ENCODE data around the gene LYZL1. TPM values are rescaled to one million over a fixed set of nuclear protein-coding genes. Genes with fewer than 3 reads are reported as not detected.

Gene LYZL1
- total and polyA plus RNA-seq, 2 donors (not counting 1 experiment from before 2014, with no cell fraction given): not detected

- TF ChIP-seq EZH2 (IDR thresholded peaks at IDR 0.05; ENCODE audit: borderline replicate concordance, insufficient read depth, low read depth, low read length, poor library complexity, severe bottlenecking): no peak
- TF ChIP-seq, protein P1, sequence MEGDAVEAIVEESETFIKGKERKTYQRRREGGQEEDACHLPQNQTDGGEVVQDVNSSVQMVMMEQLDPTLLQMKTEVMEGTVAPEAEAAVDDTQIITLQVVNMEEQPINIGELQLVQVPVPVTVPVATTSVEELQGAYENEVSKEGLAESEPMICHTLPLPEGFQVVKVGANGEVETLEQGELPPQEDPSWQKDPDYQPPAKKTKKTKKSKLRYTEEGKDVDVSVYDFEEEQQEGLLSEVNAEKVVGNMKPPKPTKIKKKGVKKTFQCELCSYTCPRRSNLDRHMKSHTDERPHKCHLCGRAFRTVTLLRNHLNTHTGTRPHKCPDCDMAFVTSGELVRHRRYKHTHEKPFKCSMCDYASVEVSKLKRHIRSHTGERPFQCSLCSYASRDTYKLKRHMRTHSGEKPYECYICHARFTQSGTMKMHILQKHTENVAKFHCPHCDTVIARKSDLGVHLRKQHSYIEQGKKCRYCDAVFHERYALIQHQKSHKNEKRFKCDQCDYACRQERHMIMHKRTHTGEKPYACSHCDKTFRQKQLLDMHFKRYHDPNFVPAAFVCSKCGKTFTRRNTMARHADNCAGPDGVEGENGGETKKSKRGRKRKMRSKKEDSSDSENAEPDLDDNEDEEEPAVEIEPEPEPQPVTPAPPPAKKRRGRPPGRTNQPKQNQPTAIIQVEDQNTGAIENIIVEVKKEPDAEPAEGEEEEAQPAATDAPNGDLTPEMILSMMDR (IDR thresholded peaks at IDR 0.05): no peak
- H3K9ac ChIP-seq (ENCODE audit: low read length): no peak overlapping the region
- no peak overlapping the region for H3K27ac Mint-ChIP-seq
- intact Hi-C loops (cut with micrococcal nuclease): no loop called here
- H3K27me3 ChIP-seq (replicated peaks in 1 of 4; ENCODE audit: control extremely low read depth in 1 of 4, control insufficient read depth in 3 of 4, insufficient read depth in 4 of 4, low read length in 3 of 4): no peaks in the 10 kb centered on the region
- H3K36me3 ChIP-seq (replicated peaks in 1 of 2; ENCODE audit: control extremely low read depth in 1 of 2, control insufficient read depth in 1 of 2, extremely low read depth in 1 of 2, insufficient read depth in 2 of 2, low read length in 1 of 2): no peaks in the 10 kb centered on the region
- H3K9me3 ChIP-seq (ENCODE audit: control extremely low read depth in 1 of 3, control insufficient read depth in 2 of 3, insufficient read depth in 1 of 3, low read length in 2 of 3): no peaks in the 10 kb centered on the region
- no peaks in the 10 kb centered on the region for H3K9me3 Mint-ChIP-seq (ENCODE audit: insufficient read depth)
- no peaks in the 10 kb centered on the region for H3K4me1 ChIP-seq (ENCODE audit: control insufficient read depth in 2 of 2, insufficient read depth in 2 of 2, low read length in 2 of 2)
- 48% methylated on average over 3 of the region's 6 CpGs for WGBS (ENCODE audit: insufficient coverage)
- H3K27me3 Mint-ChIP-seq: no peaks in the 10 kb centered on the region
- ChIA-PET CTCF (no interaction called here), POLR2A (no interaction called here)
- no peaks in the 10 kb centered on the region for H3K79me2 ChIP-seq (ENCODE audit: control insufficient read depth, insufficient read depth, low read length)
- ATAC-seq (ENCODE audit: low read depth): no peak
- no peak overlapping the region for H3K27ac ChIP-seq (ENCODE audit: low read length in 2 of 2)
- H2AFZ ChIP-seq (ENCODE audit: insufficient read depth, low read depth, low read length, poor library complexity, severe bottlenecking): no peak overlapping the region
- H4K20me1 ChIP-seq (ENCODE audit: control insufficient read depth, insufficient read depth, low read length, poor library complexity, severe bottlenecking): no peaks in the 10 kb centered on the region
- no peak for DNase-seq
- no peaks in the 10 kb centered on the region for H3K4me1 Mint-ChIP-seq
- no peak overlapping the region for H3K4me2 ChIP-seq (replicated peaks; ENCODE audit: low read depth, low read length, poor library complexity, severe bottlenecking)
- no peak overlapping the region for H3K4me3 Mint-ChIP-seq
- no peak overlapping the region for H3K4me3 ChIP-seq (ENCODE audit: control extremely low read depth in 1 of 5, extremely low read depth in 1 of 5, insufficient read depth in 1 of 5, low read depth in 2 of 5, low read length in 4 of 5)
Observed at GRCh38 chr10:29355411-29355991, 66.6 kb downstream of the LYZL1 start.

DNA sequence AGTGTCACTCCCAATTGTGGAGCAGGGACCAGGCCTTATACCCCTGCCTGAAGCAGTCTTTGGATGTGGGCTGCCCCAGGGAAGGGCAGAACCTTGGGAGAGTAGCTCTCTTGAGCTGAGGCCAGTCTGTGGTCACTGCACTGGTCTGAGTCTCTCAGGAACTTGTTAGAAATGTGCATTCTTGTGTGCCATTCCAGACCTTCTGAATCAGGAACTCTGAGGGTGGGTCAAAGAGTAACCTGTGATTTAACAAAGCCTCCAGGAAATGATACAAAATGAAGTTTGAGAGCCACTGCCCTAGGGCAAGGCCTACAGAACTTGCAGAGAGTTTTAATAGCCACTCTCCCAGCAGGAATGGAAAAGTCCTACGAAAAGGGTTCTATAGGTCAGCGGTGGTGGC, 68.1 kb downstream of the LYZL1 start:
- no peak overlapping the region for H3K9ac ChIP-seq (ENCODE audit: low read length)
- no peaks in the 10 kb centered on the region for H3K27me3 ChIP-seq (replicated peaks in 1 of 4; ENCODE audit: control extremely low read depth in 1 of 4, control insufficient read depth in 3 of 4, insufficient read depth in 4 of 4, low read length in 3 of 4)
- no peaks in the 10 kb centered on the region for H3K9me3 ChIP-seq (ENCODE audit: control extremely low read depth in 1 of 3, control insufficient read depth in 2 of 3, insufficient read depth in 1 of 3, low read length in 2 of 3)
- ChIA-PET POLR2A (no interaction called here), CTCF (no interaction called here)
- no peaks in the 10 kb centered on the region for H3K36me3 ChIP-seq (replicated peaks in 1 of 2; ENCODE audit: control extremely low read depth in 1 of 2, control insufficient read depth in 1 of 2, extremely low read depth in 1 of 2, insufficient read depth in 2 of 2, low read length in 1 of 2)
- no peak overlapping the region for H3K4me3 ChIP-seq (ENCODE audit: control extremely low read depth in 1 of 5, extremely low read depth in 1 of 5, insufficient read depth in 1 of 5, low read depth in 2 of 5, low read length in 4 of 5)
- Mint-ChIP-seq H3K4me1 (no peaks in the 10 kb centered on the region), H3K9me3 (ENCODE audit: insufficient read depth) (no peaks in the 10 kb centered on the region), H3K27me3 (no peaks in the 10 kb centered on the region), H3K27ac (no peak overlapping the region), H3K4me3 (no peak overlapping the region)
- TF ChIP-seq, protein P1 (IDR thresholded peaks at IDR 0.05): no peak
- TF ChIP-seq EZH2 (IDR thresholded peaks at IDR 0.05; ENCODE audit: borderline replicate concordance, insufficient read depth, low read depth, low read length, poor library complexity, severe bottlenecking): no peak
- no peak for ATAC-seq (ENCODE audit: low read depth)
- H3K4me2 ChIP-seq (replicated peaks; ENCODE audit: low read depth, low read length, poor library complexity, severe bottlenecking): no peak overlapping the region
- no peak overlapping the region for H2AFZ ChIP-seq (ENCODE audit: insufficient read depth, low read depth, low read length, poor library complexity, severe bottlenecking)
- no peaks in the 10 kb centered on the region for H3K4me1 ChIP-seq (ENCODE audit: control insufficient read depth in 2 of 2, insufficient read depth in 2 of 2, low read length in 2 of 2)
- H3K27ac ChIP-seq (ENCODE audit: low read length in 2 of 2): no peak overlapping the region
- WGBS (ENCODE audit: insufficient coverage): 92% methylated on average over 2 of the region's 2 CpGs
- intact Hi-C loops (cut with micrococcal nuclease): no loop called here
- H4K20me1 ChIP-seq (ENCODE audit: control insufficient read depth, insufficient read depth, low read length, poor library complexity, severe bottlenecking): no peaks in the 10 kb centered on the region
- H3K79me2 ChIP-seq (ENCODE audit: control insufficient read depth, insufficient read depth, low read length): no peaks in the 10 kb centered on the region
- no peak for DNase-seq

Measured in B cell (primary cell).